ENCODE results near the gene KCNMA1.

Gene KCNMA1

GRCh38 chr10:77287647-77288120 is 349.9 kb downstream of the KCNMA1 start:
- no peak for DNase-seq

GRCh38 chr10:77286531-77287508 is 350.8 kb downstream of the KCNMA1 start:
- DNase-seq, result no peak

DNA sequence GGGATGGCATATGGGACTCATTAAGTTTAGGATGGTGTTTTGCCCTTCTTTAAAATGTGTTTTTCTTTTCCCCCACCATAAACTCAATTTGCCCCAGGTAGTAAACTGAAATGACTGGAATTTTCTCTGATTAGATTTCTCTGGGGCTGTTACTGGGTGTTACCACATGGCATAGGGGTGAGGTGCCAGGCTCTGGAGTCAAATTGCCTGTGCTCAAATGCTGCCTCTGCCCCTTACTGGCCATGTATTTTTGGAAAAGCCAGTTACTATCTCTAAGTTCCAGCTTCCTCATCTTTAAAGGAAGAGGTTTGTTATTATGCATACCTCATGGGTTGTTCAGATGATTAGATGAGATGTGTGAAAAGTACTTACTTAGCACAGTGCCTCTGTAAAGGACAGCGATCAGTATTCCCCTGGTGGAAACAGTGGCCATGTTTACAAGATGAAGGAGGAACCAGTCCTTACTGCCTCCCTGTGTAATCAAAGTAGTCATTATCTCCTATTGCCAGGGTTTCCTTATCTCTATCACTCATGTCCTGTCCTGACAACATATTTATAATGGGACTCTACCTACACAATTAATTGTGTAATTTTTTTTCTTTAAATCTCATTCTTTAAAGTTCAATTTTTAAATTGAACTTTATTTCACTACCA is 352.0 kb downstream of the KCNMA1 start:
- no peak for DNase-seq

- DNase-seq, result no peak
Measured at GRCh38 chr10:77284797-77285196, 352.8 kb downstream of the KCNMA1 start.

DNA sequence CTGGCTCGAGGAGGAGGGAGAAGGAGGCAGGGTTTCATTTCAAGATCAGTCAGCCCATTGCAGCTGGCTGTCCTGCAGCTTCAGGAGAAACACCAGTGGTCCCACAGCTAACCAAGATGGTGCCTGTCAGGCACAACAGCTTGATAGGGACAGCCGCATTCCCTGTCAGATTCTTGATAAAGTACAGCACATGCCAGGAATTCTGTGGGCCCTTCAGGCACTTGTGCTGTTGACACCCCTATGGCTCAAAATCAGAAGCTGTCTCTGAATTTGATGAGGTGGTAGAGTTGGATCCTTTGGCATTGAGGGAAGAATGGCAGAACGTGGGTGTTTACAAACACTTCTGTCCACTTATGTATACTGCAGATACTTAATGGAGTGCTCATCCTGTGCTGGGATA is 354.3 kb downstream of the KCNMA1 start:
- DNase-seq, result no peak

DNA sequence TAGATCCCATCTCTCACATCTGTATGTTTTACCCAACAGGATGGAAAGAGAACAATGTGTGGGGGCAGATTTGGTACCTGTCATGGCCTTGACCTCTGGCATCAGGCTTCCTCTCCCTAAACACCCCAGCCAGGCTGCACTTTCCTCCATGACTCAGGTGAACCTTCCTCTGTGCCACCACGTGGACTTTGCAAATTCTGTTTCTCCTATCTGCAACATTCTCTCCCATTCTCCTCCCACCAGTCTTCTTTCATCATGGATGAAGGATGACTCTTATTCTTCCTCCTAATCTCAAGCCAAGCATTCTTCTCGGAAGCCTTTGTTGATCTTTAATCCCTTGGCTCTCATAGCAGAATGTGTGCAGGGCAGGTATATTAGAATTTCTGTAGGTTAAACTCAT is 355.4 kb downstream of the KCNMA1 start:
- DNase-seq, result no peak

GRCh38 chr10:77281719-77282118 is 355.9 kb downstream of the KCNMA1 start:
- no peak for DNase-seq

DNA sequence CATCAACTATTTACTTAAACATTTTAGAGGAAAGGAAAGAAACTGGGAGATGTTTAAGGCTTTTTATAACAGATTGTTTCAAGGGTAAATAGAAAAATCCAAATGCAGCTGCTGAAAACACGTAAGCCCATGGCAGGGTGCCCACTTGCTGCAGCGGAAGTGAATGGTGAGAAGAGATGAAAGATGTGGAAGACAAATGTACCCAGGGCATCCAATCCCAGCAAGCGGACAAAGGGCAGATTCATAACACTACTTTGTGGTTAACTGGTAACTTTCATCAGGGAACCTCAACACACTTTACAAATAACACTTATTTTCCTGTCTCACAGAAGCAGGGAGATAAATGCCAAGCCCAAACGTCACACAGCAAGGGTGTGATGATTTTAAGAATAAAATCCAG is 358.4 kb downstream of the KCNMA1 start:
- DNase-seq, result peak; percentile 18

DNA sequence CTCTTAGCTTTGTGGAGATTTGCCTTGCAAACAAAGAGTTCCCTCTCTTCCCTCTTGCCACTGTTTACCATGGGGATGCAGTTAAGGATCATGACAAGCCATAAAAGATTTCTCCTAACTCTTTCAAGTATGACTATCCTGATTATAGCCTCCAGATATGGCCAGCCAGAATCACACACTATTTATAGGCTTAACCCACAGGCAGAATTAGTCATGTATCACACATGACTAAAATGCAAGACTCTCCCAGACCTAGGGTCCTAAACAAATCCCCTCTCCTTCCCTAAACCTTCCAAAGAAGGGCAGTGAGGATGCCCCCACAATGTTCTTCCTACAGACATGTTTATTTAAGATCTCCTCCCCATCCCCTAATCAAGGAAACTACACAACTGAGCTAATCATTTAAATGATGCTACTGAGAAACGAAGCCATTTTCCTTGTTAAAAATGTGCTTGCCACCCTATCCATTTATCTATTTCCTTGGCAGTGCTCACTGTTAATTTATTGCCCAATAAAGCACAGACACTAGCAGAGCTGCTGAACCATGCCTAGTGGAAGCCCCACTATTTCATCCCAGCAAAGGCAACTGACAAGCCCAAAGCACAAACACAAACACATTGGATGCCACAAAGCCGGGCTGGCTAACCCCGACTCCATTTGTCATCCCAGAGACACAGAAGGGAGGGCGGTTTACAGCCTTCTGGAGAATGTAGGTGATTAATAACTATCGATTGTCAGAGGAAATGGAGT is 363.4 kb downstream of the KCNMA1 start:
- no peak for DNase-seq

- no peak for DNase-seq
Measured at GRCh38 chr10:77269163-77269562, 368.4 kb downstream of the KCNMA1 start.

DNA sequence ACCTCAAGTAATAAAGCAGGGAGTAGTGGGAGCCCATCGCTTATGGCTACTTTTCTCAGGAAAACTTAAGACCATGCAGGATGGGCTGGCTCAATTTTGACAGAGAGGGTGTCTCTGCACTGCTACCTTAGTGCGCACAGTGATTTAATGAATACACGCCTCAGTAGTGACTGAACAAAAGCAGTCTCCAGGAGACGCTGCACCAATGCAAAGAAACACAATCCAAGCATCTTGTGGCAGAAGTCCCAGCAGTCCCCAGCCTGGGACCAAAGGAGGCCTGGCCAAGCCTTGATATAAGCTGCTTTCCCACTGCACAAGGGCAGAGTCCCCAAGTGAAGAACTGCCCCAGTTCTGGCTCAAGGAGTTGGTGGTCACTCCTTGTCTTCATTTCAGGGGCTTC is 368.9 kb downstream of the KCNMA1 start:
- no peak for DNase-seq

DNA sequence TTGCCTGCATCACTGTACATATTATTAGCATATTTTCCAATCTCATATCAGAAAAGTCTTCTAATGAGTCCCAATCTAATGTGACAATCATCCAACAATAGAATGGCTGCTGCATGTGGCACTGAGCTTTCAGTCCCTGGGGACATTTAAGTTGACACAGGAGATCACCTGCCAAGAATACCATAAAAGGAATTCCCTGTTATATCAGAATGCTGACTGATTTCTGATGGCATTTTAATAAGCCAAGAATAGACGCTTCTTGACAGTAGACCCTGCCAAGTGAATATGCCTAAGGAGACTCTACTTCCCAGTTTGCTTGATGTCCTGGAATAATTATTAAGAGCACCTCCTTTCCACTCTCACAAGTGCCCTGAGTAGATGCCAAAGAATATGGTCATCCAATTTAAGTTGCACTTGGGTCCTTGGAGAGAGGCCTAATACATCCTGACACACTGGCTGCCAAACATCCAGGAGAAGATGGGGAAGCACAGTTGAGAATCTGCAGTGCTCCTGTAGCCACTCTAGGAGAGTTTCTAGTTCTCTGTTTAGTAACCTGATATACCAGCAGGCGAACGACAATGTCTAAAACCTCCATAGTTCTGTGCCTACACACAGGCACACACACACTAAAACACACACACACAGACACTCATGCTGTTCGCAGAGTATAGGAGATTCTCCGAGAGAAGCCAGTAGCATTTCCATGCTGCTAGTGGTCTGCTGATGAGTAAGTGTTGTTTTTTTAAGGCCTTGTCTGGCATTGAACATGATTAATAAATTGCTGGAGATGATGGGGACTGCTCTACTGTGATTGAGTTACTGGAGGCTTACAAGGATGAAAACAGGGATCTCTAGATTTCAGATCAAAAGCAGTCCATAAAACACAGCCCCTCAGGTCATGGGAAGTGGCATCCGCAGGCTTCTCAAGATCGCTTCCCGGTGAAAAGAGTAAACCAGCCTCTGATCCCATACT is 369.6 kb downstream of the KCNMA1 start:
- no peak for DNase-seq

GRCh38 chr10:77266242-77266641 is 371.4 kb downstream of the KCNMA1 start:
- DNase-seq, result no peak

- no peak for DNase-seq
Measured at GRCh38 chr10:77264527-77264926, 373.1 kb downstream of the KCNMA1 start.

- no peak for DNase-seq
Measured at GRCh38 chr10:77264107-77264506, 373.5 kb downstream of the KCNMA1 start.

GRCh38 chr10:77263700-77264099 is 373.9 kb downstream of the KCNMA1 start:
- DNase-seq, result no peak

GRCh38 chr10:77261146-77261545 is 376.5 kb downstream of the KCNMA1 start:
- no peak for DNase-seq

DNA sequence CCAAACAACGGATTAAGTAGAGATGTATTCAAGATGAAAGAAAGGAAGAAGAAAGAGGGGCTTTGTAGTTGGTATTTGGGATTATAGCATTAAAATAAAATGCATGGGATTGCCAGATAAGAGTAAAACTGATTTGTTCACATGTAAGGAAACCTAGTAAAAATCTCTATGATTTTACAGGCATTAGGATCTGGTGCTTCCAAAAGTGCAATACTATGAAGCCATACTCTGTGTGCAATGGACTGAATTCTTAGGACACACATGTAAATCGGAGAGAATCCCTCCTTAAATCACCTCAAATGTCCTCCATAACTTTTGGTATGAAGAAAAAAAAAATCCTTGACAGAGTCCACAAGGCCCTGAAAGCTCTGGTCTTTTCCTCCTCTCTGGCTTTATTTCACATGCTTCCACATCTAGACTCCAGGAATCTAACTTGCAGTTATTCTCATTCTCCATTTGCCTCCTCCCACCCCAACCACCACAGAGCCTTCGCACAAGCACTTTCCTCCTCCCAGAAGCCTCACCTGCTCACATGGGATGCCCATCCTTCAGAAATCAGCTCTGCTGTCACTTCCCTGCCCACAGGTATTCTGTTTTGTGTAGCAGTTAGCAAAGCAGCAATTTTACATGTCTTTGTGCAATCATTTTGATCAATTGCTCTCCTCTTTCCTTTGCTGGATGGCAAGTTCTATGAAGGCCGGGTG is 378.3 kb downstream of the KCNMA1 start:
- DNase-seq, result no peak

DNA sequence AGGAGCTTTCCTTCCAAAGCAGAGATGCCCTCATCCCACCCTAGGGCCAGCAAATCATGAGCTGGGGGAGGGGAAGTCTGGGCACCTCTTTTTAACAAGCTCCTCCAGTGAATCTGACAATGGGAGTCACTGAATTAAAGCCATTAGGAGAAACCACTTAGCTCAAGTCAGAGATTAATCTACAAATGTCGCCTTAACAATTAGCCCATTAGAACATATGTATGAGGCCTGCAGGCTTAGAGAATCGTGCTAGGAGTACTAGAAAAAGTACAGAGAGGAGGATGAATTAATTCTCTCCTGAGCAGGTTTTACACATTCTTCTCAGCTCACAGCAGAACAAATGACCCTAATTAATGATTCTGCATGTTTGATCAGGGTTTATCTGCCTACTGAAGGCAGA is 381.3 kb downstream of the KCNMA1 start:
- DNase-seq, result no peak

DNA sequence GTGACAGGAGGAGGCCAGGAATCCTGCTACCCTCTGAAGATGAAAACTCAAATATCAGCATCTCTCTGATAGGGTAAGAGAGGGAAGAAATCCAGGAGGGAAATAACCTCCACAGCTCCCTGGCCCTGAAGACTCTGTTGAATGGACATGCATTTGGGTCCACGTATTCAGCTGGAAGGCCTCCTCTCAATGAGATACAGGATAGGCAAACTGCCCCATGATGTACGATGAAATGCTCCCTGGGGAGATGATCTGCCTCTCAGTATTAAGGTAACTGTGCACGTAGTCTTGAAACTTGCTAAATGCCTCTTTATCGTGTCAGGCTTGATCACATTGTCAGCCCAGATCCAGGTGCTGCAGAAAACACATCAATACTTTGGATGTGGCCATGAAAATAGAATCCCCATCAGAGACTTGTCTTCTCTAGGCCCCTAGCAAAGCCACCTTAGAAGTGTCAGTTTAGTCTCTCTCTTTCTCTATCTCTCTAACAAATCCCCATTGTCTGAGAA is 384.0 kb downstream of the KCNMA1 start:
- DNase-seq, result no peak

- DNase-seq, result no peak
Measured at GRCh38 chr10:77253147-77253545, 384.5 kb downstream of the KCNMA1 start.
